Keratinocyte (primary cell): ENCODE results near the gene KMT2D. TPM values are rescaled to one million over a fixed set of nuclear protein-coding genes. Genes with fewer than 3 reads are reported as not detected.
"Not testable (repeated sequence)": the region's sequence is repeated elsewhere in the genome, so short reads cannot be mapped to it uniquely, and the experiment has no call there.

Experiments used
- DNase-seq: peaks from one replicate; pipeline ENCODE4 v3.0.0-alpha.2; 2011; ENCODE audit warnings: low read depth, missing footprints, low spot score
- FAIRE-seq: peaks from 2 replicates; lab custom pipeline; 2011; peaks lifted over from hg19 to GRCh38; lab: Jason Lieb, UNC
- H2AFZ ChIP-seq: 2 replicates; pipeline ENCODE4 v1.6.0; 2012; ENCODE audit warnings: low read length, control low read depth, inconsistent platforms; ENCODE audit not compliant: control insufficient read depth
- H3K27ac ChIP-seq: 2 replicates; pipeline ENCODE4 v1.5.1; 2011; ENCODE audit warnings: low read length; ENCODE audit not compliant: control insufficient read depth, insufficient read depth
- H3K27me3 ChIP-seq: 3 replicates; pipeline ENCODE4 v1.6.0; 2011; ENCODE audit warnings: low read length; ENCODE audit not compliant: control insufficient read depth, insufficient read depth; ENCODE audit errors: extremely low read depth
- H3K36me3 ChIP-seq, 2 experiments: 2 replicates in 1 of 2; 3 replicates in 1 of 2; pipeline ENCODE4 v1.5.1; 2011; ENCODE audit warnings: low read length in 2 of 2, mild to moderate bottlenecking in 1 of 2; ENCODE audit not compliant: control insufficient read depth in 2 of 2, insufficient read depth in 2 of 2; ENCODE audit errors: extremely low read depth in 1 of 2
- H3K4me1 ChIP-seq: 3 replicates; pipeline ENCODE4 v1.5.1; 2011; ENCODE audit warnings: low read length; ENCODE audit not compliant: control insufficient read depth, insufficient read depth; ENCODE audit errors: extremely low read depth
- H3K4me2 ChIP-seq: 3 replicates; pipeline ENCODE4 v1.6.0; 2011; ENCODE audit warnings: low read depth, low read length; ENCODE audit not compliant: control insufficient read depth, insufficient read depth; ENCODE audit errors: extremely low read depth
- H3K4me3 ChIP-seq, 3 experiments: fragments of 200-600 bp in 1 of 3; sonication (generic) in 1 of 3; 2 replicates in 2 of 3; 3 replicates in 1 of 3; pipeline ENCODE4 v1.5.1; 2011 to 2016; ENCODE audit warnings: low read length in 3 of 3, mild to moderate bottlenecking in 3 of 3, control low read depth in 2 of 3, inconsistent platforms in 1 of 3, low read depth in 1 of 3, mixed read lengths in 1 of 3, mixed run types in 1 of 3, moderate library complexity in 1 of 3; ENCODE audit not compliant: control insufficient read depth in 2 of 3, insufficient read depth in 2 of 3; ENCODE audit errors: extremely low read depth in 1 of 3
- H3K79me2 ChIP-seq: 2 replicates; pipeline ENCODE4 v1.6.0; 2012; ENCODE audit warnings: low read length; ENCODE audit not compliant: control insufficient read depth, insufficient read depth
- H3K9ac ChIP-seq: 3 replicates; pipeline ENCODE4 v1.6.0; 2011; ENCODE audit warnings: low read length; ENCODE audit not compliant: control insufficient read depth, insufficient read depth; ENCODE audit errors: extremely low read depth
- H3K9me1 ChIP-seq: 3 replicates; pipeline ENCODE4 v1.6.0; 2011; ENCODE audit warnings: low read length; ENCODE audit not compliant: control insufficient read depth, insufficient read depth; ENCODE audit errors: extremely low read depth
- H3K9me3 ChIP-seq: 2 replicates; pipeline ENCODE4 v1.5.1; 2012; ENCODE audit warnings: low read depth, low read length; ENCODE audit not compliant: control insufficient read depth
- H4K20me1 ChIP-seq: 3 replicates; pipeline ENCODE4 v1.6.0; 2011; ENCODE audit warnings: low read length; ENCODE audit not compliant: control insufficient read depth, insufficient read depth; ENCODE audit errors: extremely low read depth
- CTCF ChIP-seq, 3 experiments: IDR thresholded peaks in 1 of 3; conservative IDR thresholded peaks in 1 of 3; optimal IDR thresholded peaks in 1 of 3; 2 replicates in 2 of 3; 3 replicates in 1 of 3; pipeline versions ENCODE3 to v1.5.1; 2011; ENCODE audit warnings: low read length in 3 of 3, mild to moderate bottlenecking in 3 of 3, moderate library complexity in 2 of 3, control low read depth in 1 of 3, inconsistent platforms in 1 of 3; ENCODE audit not compliant: insufficient read depth in 2 of 3; ENCODE audit errors: extremely low read depth in 1 of 3
- EZH2 ChIP-seq: IDR thresholded peaks from one replicate; pipeline ENCODE4 v1.6.1; 2012; ENCODE audit warnings: inconsistent platforms, mild to moderate bottlenecking, low read length, moderate library complexity
- dilution Hi-C: fragments of 300-500 bp; cut with MboI; formaldehyde crosslinking; loops from one replicate; pipeline ENCODE4 v1.7.0; 2020; ENCODE audit warnings: low sequenced_read_pairs; ENCODE audit not compliant: extremely low pct_ligation_motif_present
- polyA plus RNA-seq, 5 experiments: library from polyadenylated mRNA; depleted of rRNA in 3 of 5; stranded (reverse) in 3 of 5; stranded (forward) in 1 of 5; unstranded in 1 of 5; fragments of >200 nt; gene quantifications; 1 replicate in 1 of 5; 2 replicates in 3 of 5; 3 replicates in 1 of 5; pipeline versions ENCODE4 v1.2.1 to v1.2.3, GENCODE V29; 2011 to 2012; ENCODE audit warnings: missing spikeins in 2 of 5, low read depth in 1 of 5, low replicate concordance in 1 of 5

The KMT2D gene
- polyA plus RNA-seq, 1 donor (not counting 4 experiments of a cell fraction or from before 2014, with no cell fraction given) = 9.8 TPM

- Histone ChIP-seq H3K4me3 (no peak overlapping the region), H3K27me3 (no peaks in the 10 kb centered on the region), H3K27ac (no peak overlapping the region), H4K20me1 (no peaks in the 10 kb centered on the region), H3K4me2 (no peak overlapping the region), H3K9ac (no peak overlapping the region), H3K4me1 (peaks cover 8% of the 10 kb centered on the region), H3K79me2 (peaks cover 2% of the 10 kb centered on the region), H3K9me3 (no peaks in the 10 kb centered on the region), H3K9me1 (no peaks in the 10 kb centered on the region), H2AFZ (no peak overlapping the region), H3K36me3 (no peaks in the 10 kb centered on the region)
- DNase-seq (no peak), FAIRE-seq (no peak)
- dilution Hi-C loops = no loop called here
- TF ChIP-seq CTCF (optimal IDR thresholded peaks at IDR 0.05 in 1 of 3, IDR thresholded peaks at IDR 0.05 in 1 of 3, conservative IDR thresholded peaks at IDR 0.05 in 1 of 3; ENCODE audit: extremely low read depth in 1 of 3, insufficient read depth in 2 of 3, low read length in 3 of 3) (no peak), EZH2 (no peak)
Measured at GRCh38 chr12:49066120-49066519, 5.5 kb upstream of the KMT2D start.

- Histone ChIP-seq H3K79me2 (peaks cover 13% of the 10 kb centered on the region), H3K4me2 (no peak overlapping the region), H3K27me3 (no peaks in the 10 kb centered on the region), H3K9me3 (no peaks in the 10 kb centered on the region), H3K9me1 (no peaks in the 10 kb centered on the region), H2AFZ (no peak overlapping the region), H4K20me1 (no peaks in the 10 kb centered on the region), H3K4me1 (peaks cover 4% of the 10 kb centered on the region), H3K27ac (no peak overlapping the region), H3K9ac (no peak overlapping the region), H3K4me3 (no peak overlapping the region), H3K36me3 (no peaks in the 10 kb centered on the region)
- no peak for FAIRE-seq
- no peak for DNase-seq
- no peak for TF ChIP-seq CTCF (optimal IDR thresholded peaks at IDR 0.05 in 1 of 3, IDR thresholded peaks at IDR 0.05 in 1 of 3, conservative IDR thresholded peaks at IDR 0.05 in 1 of 3; ENCODE audit: extremely low read depth in 1 of 3, insufficient read depth in 2 of 3, low read length in 3 of 3)
- TF ChIP-seq EZH2 = no peak
- dilution Hi-C loops = no loop called here
Measured at GRCh38 chr12:49064767-49065152, 4.2 kb upstream of the KMT2D start.

GRCh38 chr12:49061916-49062315, 1.3 kb upstream of the KMT2D start:
- DNase-seq, H3K27ac ChIP-seq, H3K9me1 ChIP-seq, H2AFZ ChIP-seq, FAIRE-seq, H3K9ac ChIP-seq, H4K20me1 ChIP-seq, H3K4me3 ChIP-seq, H3K9me3 ChIP-seq, H3K4me2 ChIP-seq, dilution Hi-C loops, H3K27me3 ChIP-seq, H3K36me3 ChIP-seq: not testable (repeated sequence)
- Histone ChIP-seq H3K4me1 (peaks cover 17% of the 10 kb centered on the region), H3K79me2 (peaks cover 42% of the 10 kb centered on the region)
